Esophagus (tissue), 2 donors: Measurements from ENCODE around the gene SLC39A11. TPM values are rescaled to one million over a fixed set of nuclear protein-coding genes. Genes with fewer than 3 reads are reported as not detected.
"Not testable (repeated sequence)": the region's sequence is repeated elsewhere in the genome, so short reads cannot be mapped to it uniquely, and the experiment has no call there.

ENCODE experiments used
- H3K27ac ChIP-seq, 2 donors: one replicate each; pipeline ENCODE4 v1.5.1; 2013; ENCODE audit warnings: low read depth in 2 of 2, mild to moderate bottlenecking in 2 of 2, inconsistent platforms in 1 of 2, low read length in 1 of 2, moderate library complexity in 1 of 2
- H3K27me3 ChIP-seq, 2 donors: one replicate each; pipeline ENCODE4 v1.6.1; 2013; ENCODE audit warnings: low read length in 2 of 2, control low read depth in 1 of 2, mild to moderate bottlenecking in 1 of 2; ENCODE audit not compliant: insufficient read depth in 2 of 2, control insufficient read depth in 1 of 2
- H3K36me3 ChIP-seq, 2 donors: one replicate each; pipeline ENCODE4 v1.6.1; 2013; ENCODE audit warnings: low read length in 1 of 2; ENCODE audit not compliant: control insufficient read depth in 2 of 2, insufficient read depth in 2 of 2
- H3K4me1 ChIP-seq, 2 donors: one replicate each; pipeline ENCODE4 v1.6.1; 2013; ENCODE audit warnings: low read length in 1 of 2; ENCODE audit not compliant: control insufficient read depth in 2 of 2, insufficient read depth in 2 of 2
- H3K4me3 ChIP-seq, 2 donors: one replicate each; pipeline ENCODE4 v1.5.1; 2013; ENCODE audit warnings: low read length in 2 of 2, mild to moderate bottlenecking in 2 of 2, low read depth in 1 of 2, moderate library complexity in 1 of 2
- H3K9me3 ChIP-seq, 2 donors: one replicate each; pipeline ENCODE4 v1.6.1; 2013; ENCODE audit warnings: mild to moderate bottlenecking in 2 of 2, low read depth in 1 of 2, low read length in 1 of 2, moderate library complexity in 1 of 2; ENCODE audit not compliant: control insufficient read depth in 2 of 2, insufficient read depth in 1 of 2
- WGBS, 2 donors: extraction: QIAGEN DNeasy Blood & Tissue Kit; methylation state at CpG; one replicate each; pipeline ENCODE4 v1.1.7; 2013; 5-methylcytosine and 5-hydroxymethylcytosine counted together
- polyA plus RNA-seq, 2 donors: library from polyadenylated mRNA; stranded (reverse); fragments of 200-250 nt; gene quantifications; one replicate each; pipeline ENCODE4 v1.2.3, GENCODE V29; 2013
- donor health status: healthy with polysubstance abuse.
- donor health status: Bipolar disorder and iron deficiency.

Gene SLC39A11
- polyA plus RNA-seq, 2 donors, result 10.6 to 11.7 TPM

DNA sequence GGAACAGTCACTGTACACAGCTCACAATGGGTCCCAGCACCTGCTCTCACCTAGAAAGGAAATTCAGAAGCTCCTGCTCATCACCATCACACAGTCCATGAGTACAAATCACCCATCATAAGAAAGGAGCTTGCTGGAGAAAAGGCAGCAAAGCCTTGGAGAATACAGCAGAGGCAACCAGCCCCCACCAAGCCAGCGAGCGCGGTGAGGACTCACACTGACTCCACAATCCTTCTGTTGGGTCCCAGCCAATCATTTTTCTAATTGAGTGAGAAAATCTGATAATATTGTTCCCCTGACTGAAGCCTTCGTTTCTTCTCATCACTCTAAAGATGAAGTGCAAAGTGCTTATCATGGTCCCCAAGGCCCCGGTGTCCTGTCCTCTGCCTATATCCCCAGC, 298.3 kb downstream of the SLC39A11 start:
- WGBS, 2 donors, result 87 to 91% methylated on average over 5 of the region's 5 CpGs
- peaks cover 0 to 3% of the 10 kb centered on the region in 2 donors for H3K36me3 ChIP-seq
- H3K4me1 ChIP-seq, result no peaks in the 10 kb centered on the region
- no peaks in the 10 kb centered on the region for H3K9me3 ChIP-seq
- no peak overlapping the region for H3K27ac ChIP-seq
- H3K27me3 ChIP-seq, result no peaks in the 10 kb centered on the region
- H3K4me3 ChIP-seq, result no peak overlapping the region

- H3K4me1 ChIP-seq, result no peaks in the 10 kb centered on the region
- 94% methylated on average over 5 of the region's 5 CpGs for WGBS, 2 donors
- no peaks in the 10 kb centered on the region for H3K9me3 ChIP-seq
- H3K27me3 ChIP-seq, result no peaks in the 10 kb centered on the region
- no peak overlapping the region for H3K27ac ChIP-seq
- H3K4me3 ChIP-seq, result no peak overlapping the region
- H3K36me3 ChIP-seq, result peaks cover 0 to 3% of the 10 kb centered on the region in 2 donors
Observed at GRCh38 chr17:72792771-72793170, 299.7 kb downstream of the SLC39A11 start.

- Histone ChIP-seq H3K4me3 (no peak overlapping the region), H3K36me3 (peaks cover 0 to 1% of the 10 kb centered on the region in 2 donors), H3K27ac (no peak overlapping the region), H3K4me1 (no peaks in the 10 kb centered on the region), H3K27me3 (no peaks in the 10 kb centered on the region), H3K9me3 (no peaks in the 10 kb centered on the region)
- 96 to 98% methylated on average over 3 of the region's 3 CpGs for WGBS, 2 donors
Observed at GRCh38 chr17:72790190-72790589, 302.3 kb downstream of the SLC39A11 start.

DNA sequence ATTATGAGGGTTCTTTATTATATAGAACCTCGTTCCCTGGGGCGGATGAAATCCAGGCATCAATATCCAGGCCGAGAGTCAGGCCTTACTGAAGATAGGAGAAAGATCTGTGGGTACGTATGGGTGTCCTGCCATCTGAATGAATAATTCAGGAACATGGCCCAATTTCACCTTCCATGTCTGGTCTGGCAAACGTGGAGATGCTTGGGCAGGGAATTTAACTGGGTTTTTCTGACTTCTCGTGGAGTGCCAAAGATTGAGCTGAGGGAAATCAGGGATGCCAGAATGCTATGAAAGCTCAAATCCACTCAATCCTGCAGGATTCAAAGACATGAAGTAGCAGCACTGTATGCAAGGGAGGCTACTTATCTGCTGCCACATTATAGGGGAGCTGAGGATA, 302.8 kb downstream of the SLC39A11 start:
- H3K4me1 ChIP-seq, result no peaks in the 10 kb centered on the region
- H3K27me3 ChIP-seq, result no peaks in the 10 kb centered on the region
- no peaks in the 10 kb centered on the region for H3K9me3 ChIP-seq
- 93% methylated on average over 6 of the region's 6 CpGs for WGBS, 2 donors
- H3K36me3 ChIP-seq, result no peaks in the 10 kb centered on the region
- no peak overlapping the region for H3K27ac ChIP-seq
- H3K4me3 ChIP-seq, result no peak overlapping the region

DNA sequence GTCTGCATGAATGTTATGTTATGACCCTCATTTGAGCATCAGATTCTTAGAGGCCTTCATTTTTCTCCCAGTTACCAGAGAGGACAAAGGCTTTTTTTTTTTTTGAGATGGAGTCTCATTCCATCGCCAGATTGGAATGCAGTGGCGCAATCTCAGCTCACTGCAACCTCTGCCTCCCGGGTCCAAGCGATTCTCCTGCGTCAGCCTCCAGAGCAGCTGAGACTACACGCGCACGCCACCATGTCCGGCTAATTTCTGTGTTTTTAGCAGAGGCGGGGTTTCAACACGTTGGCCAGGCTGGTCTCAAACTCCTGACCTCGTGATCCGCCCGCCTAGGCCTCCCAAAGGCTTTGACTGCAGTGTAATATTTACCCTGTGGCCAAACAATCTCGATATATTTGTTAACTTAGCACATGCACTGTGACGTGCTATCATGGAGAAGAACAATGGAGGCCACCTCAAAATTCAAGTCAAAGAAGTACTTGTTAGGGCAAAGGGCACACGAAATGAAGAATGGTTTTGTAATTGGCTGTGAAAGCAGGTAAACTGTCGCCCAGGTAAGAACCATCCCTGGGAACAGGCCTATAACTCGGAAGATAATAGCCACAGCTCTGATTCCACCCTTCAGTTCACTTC, 303.4 kb downstream of the SLC39A11 start:
- H3K27ac ChIP-seq, result no peak overlapping the region
- no peak overlapping the region for H3K4me3 ChIP-seq
- H3K4me1 ChIP-seq, result no peaks in the 10 kb centered on the region
- 90 to 91% methylated on average over 19 of the region's 19 CpGs for WGBS, 2 donors
- H3K27me3 ChIP-seq, result no peaks in the 10 kb centered on the region
- H3K9me3 ChIP-seq, result no peaks in the 10 kb centered on the region
- no peaks in the 10 kb centered on the region for H3K36me3 ChIP-seq

- no peaks in the 10 kb centered on the region for H3K9me3 ChIP-seq
- no peak overlapping the region for H3K27ac ChIP-seq
- H3K4me3 ChIP-seq, result no peak overlapping the region
- WGBS, 2 donors, result 51 to 55% methylated on average over 2 of the region's 2 CpGs
- no peaks in the 10 kb centered on the region for H3K4me1 ChIP-seq
- no peaks in the 10 kb centered on the region for H3K36me3 ChIP-seq
- no peaks in the 10 kb centered on the region for H3K27me3 ChIP-seq
Observed at GRCh38 chr17:72786209-72786608, 306.3 kb downstream of the SLC39A11 start.

DNA sequence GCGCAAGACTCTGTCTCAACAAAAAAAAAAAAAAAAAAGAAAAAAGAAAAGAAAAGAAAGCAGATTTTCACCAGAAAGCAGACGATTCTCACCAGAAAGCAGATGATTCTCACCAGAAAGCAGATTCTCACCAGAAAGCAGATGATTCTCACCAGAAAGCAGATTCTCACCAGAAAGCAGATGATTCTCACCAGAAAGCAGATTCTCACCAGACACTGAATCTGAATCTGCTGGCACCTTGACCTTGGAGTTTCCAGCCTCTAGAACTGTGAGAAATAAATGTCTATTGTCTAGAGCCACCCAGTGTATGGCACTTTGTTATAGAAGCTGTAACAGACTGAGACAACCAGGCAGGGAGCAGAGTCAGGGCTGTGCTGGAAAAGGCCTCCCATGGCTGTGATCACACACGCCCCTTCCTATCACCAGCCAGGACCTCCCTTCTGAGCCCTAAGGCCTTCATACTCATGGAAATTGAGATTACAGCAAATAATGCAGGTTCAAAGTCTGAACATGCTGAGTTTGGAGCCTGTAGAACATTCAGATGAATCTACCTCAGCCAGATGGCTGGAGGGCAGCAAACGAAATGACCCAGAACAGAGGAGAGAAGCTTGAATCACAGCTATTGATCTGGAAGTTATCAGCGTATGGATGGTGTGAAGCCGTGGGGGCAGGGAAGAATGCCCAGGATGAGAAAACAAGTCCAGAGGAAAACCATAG, 309.3 kb downstream of the SLC39A11 start:
- no peaks in the 10 kb centered on the region for H3K4me1 ChIP-seq
- H3K4me3 ChIP-seq, result no peak overlapping the region
- no peaks in the 10 kb centered on the region for H3K9me3 ChIP-seq
- no peak overlapping the region for H3K27ac ChIP-seq
- no peaks in the 10 kb centered on the region for H3K36me3 ChIP-seq
- 57 to 72% methylated on average over 6 of the region's 6 CpGs for WGBS, 2 donors
- no peaks in the 10 kb centered on the region for H3K27me3 ChIP-seq

DNA sequence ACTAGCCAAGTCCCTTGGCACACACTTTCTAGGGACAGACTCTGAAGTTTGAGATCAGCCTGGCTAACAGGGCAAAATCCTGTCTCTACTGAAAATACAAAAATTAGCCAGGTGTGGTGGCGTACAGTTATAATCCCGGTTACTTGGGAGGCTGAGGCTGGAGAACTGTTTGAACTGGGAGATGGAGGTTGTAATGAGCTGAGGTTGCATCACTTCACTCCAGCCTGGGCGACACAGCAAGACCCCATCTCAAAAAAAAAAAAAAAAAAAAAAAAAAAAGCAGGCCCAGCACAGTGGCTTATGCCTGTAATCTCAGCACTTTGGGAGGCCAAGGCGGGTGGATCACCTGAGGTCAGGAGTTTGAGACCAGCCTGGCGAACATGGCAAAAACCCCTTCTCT, 310.1 kb downstream of the SLC39A11 start:
- H3K9me3 ChIP-seq, H3K4me3 ChIP-seq, H3K36me3 ChIP-seq, H3K27ac ChIP-seq, H3K4me1 ChIP-seq, H3K27me3 ChIP-seq: not testable (repeated sequence)
- 96% methylated on average over 5 of the region's 5 CpGs for WGBS, 2 donors

- Histone ChIP-seq H3K4me3 (no peak overlapping the region), H3K27me3 (no peaks in the 10 kb centered on the region)
- 89 to 95% methylated on average over 14 of the region's 14 CpGs for WGBS, 2 donors
Observed at GRCh38 chr17:72778169-72779151, 314.0 kb downstream of the SLC39A11 start.

More at GRCh38 chr17:72778169-72779151, 314.0 kb downstream of the SLC39A11 start:
- H3K4me1 ChIP-seq, result no peaks in the 10 kb centered on the region
- no peak overlapping the region for H3K27ac ChIP-seq
- H3K9me3 ChIP-seq, result no peaks in the 10 kb centered on the region
- H3K36me3 ChIP-seq, result no peaks in the 10 kb centered on the region
